Spleen (tissue), 11 donors: ENCODE measurements around the gene MTFMT. TPM values are rescaled to one million over a fixed set of nuclear protein-coding genes. Genes with fewer than 3 reads are reported as not detected.
A peak's percentile ranks its signal among the peaks of the same experiment; 100 is the strongest.
"Not testable (repeated sequence)": the region's sequence is repeated elsewhere in the genome, so short reads cannot be mapped to it uniquely, and the experiment has no call there.

Experiments used
- DNase-seq: peaks from one replicate; pipeline ENCODE4 v3.0.0-alpha.2; 2020
- H3K27ac ChIP-seq, 8 donors: fragments of 200-600 bp; sonication (generic) in 7 of 8; 1 replicate in 4 of 8; 2 replicates in 4 of 8; pipeline versions ENCODE4 v1.5.0 to v1.8.0; 2016 to 2021; ENCODE audit warnings: inconsistent platforms in 4 of 8, mild to moderate bottlenecking in 4 of 8, moderate library complexity in 1 of 8
- H3K27me3 ChIP-seq, 7 donors: fragments of 200-600 bp; sonication (generic) in 6 of 7; replicated peaks in 1 of 7; 1 replicate in 4 of 7; 2 replicates in 3 of 7; pipeline versions ENCODE4 v1.5.0 to v1.8.0; 2016 to 2021; ENCODE audit warnings: inconsistent platforms in 3 of 7, mild to moderate bottlenecking in 1 of 7
- H3K36me3 ChIP-seq, 6 donors: fragments of 200-600 bp; sonication (generic) in 5 of 6; 1 replicate in 4 of 6; 2 replicates in 2 of 6; pipeline versions ENCODE4 v1.5.0 to v1.8.0; 2016 to 2021; ENCODE audit warnings: inconsistent platforms in 2 of 6
- H3K4me1 ChIP-seq, 6 donors: fragments of 200-600 bp; sonication (generic) in 5 of 6; 1 replicate in 3 of 6; 2 replicates in 3 of 6; pipeline versions ENCODE4 v1.5.0 to v1.8.0; 2016 to 2021; ENCODE audit warnings: inconsistent platforms in 3 of 6
- H3K4me3 ChIP-seq, 8 donors: fragments of 200-600 bp; sonication (generic) in 7 of 8; 1 replicate in 4 of 8; 2 replicates in 4 of 8; pipeline versions ENCODE4 v1.5.0 to v1.8.0; 2016 to 2021; ENCODE audit warnings: inconsistent platforms in 4 of 8, mild to moderate bottlenecking in 4 of 8, moderate library complexity in 2 of 8
- H3K9me3 ChIP-seq, 8 donors: fragments of 200-600 bp; sonication (generic) in 7 of 8; 1 replicate in 4 of 8; 2 replicates in 4 of 8; pipeline versions ENCODE4 v1.5.0 to v1.8.0; 2016 to 2021; ENCODE audit warnings: inconsistent platforms in 4 of 8
- POLR2A ChIP-seq, 3 donors: fragments of 450-650 bp; IDR thresholded peaks; one replicate each; pipeline ENCODE4 v1.5.1; 2017; ENCODE audit warnings: antibody characterized with exemption in 3 of 3, mild to moderate bottlenecking in 1 of 3
- POLR2AphosphoS5 ChIP-seq, 3 donors: sonication (generic); formaldehyde crosslinking; IDR thresholded peaks; one replicate each; pipeline ENCODE4 v1.5.1; 2017; ENCODE audit warnings: antibody characterized with exemption in 3 of 3
- WGBS, 5 donors: extraction: QIAGEN DNeasy Blood & Tissue Kit in 3 of 5; methylation state at CpG; one replicate each; pipeline versions ENCODE4 v1.1.5 to v1.1.7; 2013 to 2018; 5-methylcytosine and 5-hydroxymethylcytosine counted together
- intact Hi-C: fragments of 100-400 bp; cut with DNase I; formaldehyde crosslinking; loops from one replicate; pipeline ENCODE4 v1.15.0; 2023; ENCODE audit warnings: low total_unique reads
- polyA plus RNA-seq, 3 donors: library from polyadenylated mRNA; stranded (reverse); fragments of 200-250 nt; gene quantifications; one replicate each; pipeline ENCODE4 v1.2.1, GENCODE V29; 2013
- total RNA-seq, 7 donors: library from RNA; depleted of rRNA in 3 of 7; stranded (reverse); fragments of >200 nt in 3 of 7; fragmentation: NEBNext Ultra II Directional in 4 of 7; extraction: Animal tissue kit (Norgen Biotek cat#: 25700) in 4 of 7; gene quantifications; one replicate each; pipeline versions ENCODE4 v1.1.0 to v1.2.1, GENCODE V29; 2016 to 2021
- TF ChIP-seq, protein P1 (sequence below), 11 experiments: fragments of 200-600 bp in 7 of 11; fragments of 450-650 bp in 4 of 11; sonication (generic) in 4 of 11; IDR thresholded peaks in 8 of 11; conservative IDR thresholded peaks in 3 of 11; 1 replicate in 7 of 11; 2 replicates in 4 of 11; pipeline versions ENCODE4 v1.4.0 to v1.8.0; 2016 to 2021; ENCODE audit warnings: antibody characterized with exemption in 11 of 11, inconsistent platforms in 4 of 11, mild to moderate bottlenecking in 1 of 11
- donor health status: healthy with polysubstance abuse.
- donor health status: DM: no; HTN: no; CAD: no; lungs with moderate emphysema.
- donor health status: DM: no; HTN: no; CAD: no.
- donor health status: Bipolar disorder and iron deficiency.
- donor health status: healthy.
- donor health status: DM: no; HTN: no; CAD: no.
- donor health status: DM: yes; HTN: yes; CAD: no.

MTFMT gene
- total and polyA plus RNA-seq, 10 donors = 3.7 to 27.5 (median 12.4) TPM

DNA sequence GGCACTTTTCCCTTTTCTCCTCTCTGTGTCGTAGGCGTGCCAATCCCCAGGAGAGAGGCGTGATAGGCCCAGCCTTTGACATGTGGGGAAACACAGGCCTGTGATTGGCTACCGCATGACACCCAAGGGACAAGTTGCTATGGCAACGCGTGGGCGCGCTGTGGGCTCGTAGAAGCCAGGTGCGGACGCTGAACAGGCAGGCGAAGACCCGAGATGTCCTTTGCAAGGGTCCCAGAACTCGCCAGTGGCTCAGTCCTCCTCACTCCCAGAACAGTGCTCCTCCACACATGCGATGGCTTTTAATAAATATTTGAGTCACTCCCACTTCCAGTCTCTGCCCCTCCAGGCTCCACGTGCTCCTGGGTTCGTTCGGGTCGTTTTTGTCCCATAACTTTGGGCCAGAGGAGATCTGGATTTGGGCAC, 20.0 kb upstream of the MTFMT start:
- TF ChIP-seq, protein P1, sequence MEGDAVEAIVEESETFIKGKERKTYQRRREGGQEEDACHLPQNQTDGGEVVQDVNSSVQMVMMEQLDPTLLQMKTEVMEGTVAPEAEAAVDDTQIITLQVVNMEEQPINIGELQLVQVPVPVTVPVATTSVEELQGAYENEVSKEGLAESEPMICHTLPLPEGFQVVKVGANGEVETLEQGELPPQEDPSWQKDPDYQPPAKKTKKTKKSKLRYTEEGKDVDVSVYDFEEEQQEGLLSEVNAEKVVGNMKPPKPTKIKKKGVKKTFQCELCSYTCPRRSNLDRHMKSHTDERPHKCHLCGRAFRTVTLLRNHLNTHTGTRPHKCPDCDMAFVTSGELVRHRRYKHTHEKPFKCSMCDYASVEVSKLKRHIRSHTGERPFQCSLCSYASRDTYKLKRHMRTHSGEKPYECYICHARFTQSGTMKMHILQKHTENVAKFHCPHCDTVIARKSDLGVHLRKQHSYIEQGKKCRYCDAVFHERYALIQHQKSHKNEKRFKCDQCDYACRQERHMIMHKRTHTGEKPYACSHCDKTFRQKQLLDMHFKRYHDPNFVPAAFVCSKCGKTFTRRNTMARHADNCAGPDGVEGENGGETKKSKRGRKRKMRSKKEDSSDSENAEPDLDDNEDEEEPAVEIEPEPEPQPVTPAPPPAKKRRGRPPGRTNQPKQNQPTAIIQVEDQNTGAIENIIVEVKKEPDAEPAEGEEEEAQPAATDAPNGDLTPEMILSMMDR (IDR thresholded peaks at IDR 0.05 in 8 of 11, conservative IDR thresholded peaks at IDR 0.05 in 3 of 11) = no peak
- TF ChIP-seq POLR2AphosphoS5 (IDR thresholded peaks at IDR 0.05) = peak in 2 of 3 donors; percentile 60 to 61
- TF ChIP-seq POLR2A (IDR thresholded peaks at IDR 0.05) = no peak
- no peak overlapping the region for H3K27ac ChIP-seq
- DNase-seq = peak; percentile 94
- peaks cover 13 to 32% (median 18%) of the 10 kb centered on the region in 6 donors for H3K4me1 ChIP-seq
- intact Hi-C loops = no loop called here
- WGBS, 5 donors = 3 to 13% (median 5%) methylated on average over 15 to 19 of the region's 19 CpGs
- peaks cover 0 to 4% (median 0%) of the 10 kb centered on the region in 6 donors for H3K36me3 ChIP-seq
- H3K27me3 ChIP-seq = no peaks in the 10 kb centered on the region
- peak overlapping the region; percentile 11 to 66 (median 33) for H3K4me3 ChIP-seq
- no peaks in the 10 kb centered on the region for H3K9me3 ChIP-seq

DNA sequence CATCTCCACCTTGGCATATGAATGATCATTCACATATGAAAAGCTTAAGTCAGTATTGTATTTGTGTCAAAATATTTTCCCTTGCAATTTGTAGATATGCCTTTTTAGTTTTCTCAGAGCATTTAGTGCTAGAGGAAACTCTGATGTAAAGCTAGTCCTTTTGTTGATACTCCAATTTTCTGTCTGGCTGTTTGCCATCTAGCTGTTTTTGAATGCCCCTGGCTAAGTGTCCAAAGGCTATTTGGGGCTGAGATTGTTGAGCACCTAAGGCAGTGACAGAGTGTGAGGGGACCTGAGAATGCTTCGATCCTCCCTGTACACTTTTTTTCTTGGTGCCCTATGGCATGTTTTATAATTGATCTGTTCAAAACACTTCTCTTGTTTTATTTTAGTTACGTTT, 18.8 kb upstream of the MTFMT start:
- Histone ChIP-seq H3K9me3 (no peaks in the 10 kb centered on the region), H3K4me1 (peaks cover 13 to 31% (median 18%) of the 10 kb centered on the region in 6 donors), H3K4me3 (no peak overlapping the region), H3K27ac (no peak overlapping the region), H3K27me3 (no peaks in the 10 kb centered on the region), H3K36me3 (peaks cover 0 to 4% (median 0%) of the 10 kb centered on the region in 6 donors)
- no peak for DNase-seq
- intact Hi-C loops = no loop called here
- TF ChIP-seq, protein P1 (IDR thresholded peaks at IDR 0.05 in 8 of 11, conservative IDR thresholded peaks at IDR 0.05 in 3 of 11) = no peak
- TF ChIP-seq POLR2A (IDR thresholded peaks at IDR 0.05) (no peak), POLR2AphosphoS5 (IDR thresholded peaks at IDR 0.05) (no peak)
- WGBS, 5 donors = 68 to 93% (median 82%) methylated on average over 2 of the region's 2 CpGs

DNA sequence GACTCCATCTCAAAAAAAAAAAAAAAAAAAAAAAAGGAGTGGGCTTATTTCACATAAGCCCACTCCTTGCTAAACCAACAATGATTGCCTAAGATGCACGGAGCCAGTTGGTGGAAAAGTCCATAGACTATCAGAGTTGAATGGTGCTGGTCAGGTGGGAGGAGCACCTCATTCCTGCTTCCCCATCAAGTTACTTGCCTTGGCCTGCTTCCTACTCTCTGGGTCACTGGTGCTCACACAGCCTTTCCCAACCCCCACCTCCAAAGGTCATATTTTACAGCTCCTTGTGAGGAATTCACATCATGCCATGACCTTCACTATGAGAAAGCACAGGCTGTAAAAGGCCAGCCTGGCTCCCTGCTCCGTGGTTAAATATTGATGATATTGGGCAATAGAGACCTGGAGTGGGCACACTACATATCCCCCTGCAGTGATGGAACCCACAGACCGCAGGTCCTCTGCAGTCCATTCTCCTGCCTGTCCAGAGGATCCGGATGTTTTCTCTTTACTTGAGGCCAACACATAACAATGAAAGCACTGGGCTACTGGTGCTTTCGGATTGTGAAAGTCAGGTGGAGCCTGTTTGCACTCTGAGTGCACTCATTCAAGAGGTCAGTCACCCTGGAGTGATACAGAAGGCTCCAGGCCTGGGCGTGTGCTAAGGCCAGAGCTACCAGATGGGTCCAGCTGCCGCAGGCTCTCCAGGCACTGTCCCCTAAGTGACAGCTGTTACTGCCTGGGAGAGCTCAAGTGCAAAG, 15.5 kb upstream of the MTFMT start, which contains the start of gene SLC51B:
Gene SLC51B (plus strand): TSS at position 664 of the 758 bp plus-strand sequence. CDS start 4,618 bp downstream, outside the sequence.
- Histone ChIP-seq H3K9me3 (no peaks in the 10 kb centered on the region), H3K4me3 (no peak within 1 kb of the TSS), H3K27ac (no peak within 1 kb of the TSS), H3K27me3 (no peaks in the 10 kb centered on the region), H3K36me3 (no peaks in the 10 kb centered on the region), H3K4me1 (peaks cover 9 to 23% (median 11%) of the 10 kb centered on the region in 6 donors)
- WGBS, 5 donors = 77 to 95% (median 83%) methylated on average over 7 of the region's 7 CpGs
- intact Hi-C loops = no loop called here
- TF ChIP-seq POLR2AphosphoS5 (IDR thresholded peaks at IDR 0.05) = peak in 1 of 3 donors; percentile 69
- TF ChIP-seq, protein P1 (IDR thresholded peaks at IDR 0.05 in 8 of 11, conservative IDR thresholded peaks at IDR 0.05 in 3 of 11) = no peak
- no peak for DNase-seq

DNA sequence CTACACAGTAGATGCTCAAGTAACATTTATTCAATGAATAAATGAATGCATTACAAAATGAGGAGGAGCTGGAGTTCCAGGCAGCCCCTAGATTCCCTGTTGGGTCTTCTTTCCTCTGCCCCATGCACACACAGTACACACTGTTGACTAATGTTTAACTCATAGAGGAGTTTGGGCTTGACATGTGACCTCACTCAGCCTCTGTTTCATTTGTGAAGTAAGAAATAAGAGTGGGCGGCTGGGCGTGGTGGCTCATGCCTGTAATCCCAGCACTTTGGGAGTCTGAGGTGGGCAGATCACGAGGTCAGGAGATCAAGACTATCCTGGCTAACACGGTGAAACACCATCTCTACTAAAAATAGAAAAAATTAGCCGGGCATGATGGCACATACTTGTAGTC, 14.8 kb upstream of the MTFMT start:
- H3K9me3 ChIP-seq, H3K36me3 ChIP-seq, DNase-seq, intact Hi-C loops, H3K4me3 ChIP-seq, H3K27me3 ChIP-seq, H3K27ac ChIP-seq: not testable (repeated sequence)
- WGBS, 5 donors = 74 to 89% (median 80%) methylated on average over 5 of the region's 5 CpGs
- H3K4me1 ChIP-seq = peaks cover 4 to 16% (median 4%) of the 10 kb centered on the region in 6 donors
